Measurements from ENCODE around the gene DLG2.

- TF ChIP-seq CTCF (IDR thresholded peaks at IDR 0.05; ENCODE audit: low read depth, low read length) = no peak
- TF ChIP-seq EZH2phosphoT487 (IDR thresholded peaks at IDR 0.05; ENCODE audit: low read depth) = no peak
Measured at GRCh38 chr11:83609191-83609590, 2018.0 kb downstream of the DLG2 start.
